ENCODE data around the gene EME2.

- TF ChIP-seq, protein P1, sequence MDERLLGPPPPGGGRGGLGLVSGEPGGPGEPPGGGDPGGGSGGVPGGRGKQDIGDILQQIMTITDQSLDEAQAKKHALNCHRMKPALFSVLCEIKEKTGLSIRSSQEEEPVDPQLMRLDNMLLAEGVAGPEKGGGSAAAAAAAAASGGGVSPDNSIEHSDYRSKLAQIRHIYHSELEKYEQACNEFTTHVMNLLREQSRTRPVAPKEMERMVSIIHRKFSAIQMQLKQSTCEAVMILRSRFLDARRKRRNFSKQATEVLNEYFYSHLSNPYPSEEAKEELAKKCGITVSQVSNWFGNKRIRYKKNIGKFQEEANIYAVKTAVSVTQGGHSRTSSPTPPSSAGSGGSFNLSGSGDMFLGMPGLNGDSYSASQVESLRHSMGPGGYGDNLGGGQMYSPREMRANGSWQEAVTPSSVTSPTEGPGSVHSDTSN (CRISPR knock-in tag; IDR thresholded peaks at IDR 0.05): no peak
- TF ChIP-seq CTCF (CRISPR knock-in tag; IDR thresholded peaks at IDR 0.05) (no peak), RBM39 (IDR thresholded peaks at IDR 0.05; ENCODE audit: low read depth, low read length, poor library complexity, severe bottlenecking) (no peak), MEIS1 (CRISPR knock-in tag; IDR thresholded peaks at IDR 0.05; ENCODE audit: borderline replicate concordance) (no peak), SNRNP70 (IDR thresholded peaks at IDR 0.05; ENCODE audit: low read depth, low read length) (no peak), ZBTB44 (CRISPR knock-in tag; IDR thresholded peaks at IDR 0.05) (no peak), FOXJ3 (CRISPR knock-in tag; IDR thresholded peaks at IDR 0.05; ENCODE audit: borderline replicate concordance) (no peak), HOXA3 (CRISPR knock-in tag; IDR thresholded peaks at IDR 0.05) (no peak), ZNF180 (CRISPR knock-in tag; IDR thresholded peaks at IDR 0.05; ENCODE audit: borderline replicate concordance, low read depth) (no peak)
- TF ChIP-seq, protein P2, sequence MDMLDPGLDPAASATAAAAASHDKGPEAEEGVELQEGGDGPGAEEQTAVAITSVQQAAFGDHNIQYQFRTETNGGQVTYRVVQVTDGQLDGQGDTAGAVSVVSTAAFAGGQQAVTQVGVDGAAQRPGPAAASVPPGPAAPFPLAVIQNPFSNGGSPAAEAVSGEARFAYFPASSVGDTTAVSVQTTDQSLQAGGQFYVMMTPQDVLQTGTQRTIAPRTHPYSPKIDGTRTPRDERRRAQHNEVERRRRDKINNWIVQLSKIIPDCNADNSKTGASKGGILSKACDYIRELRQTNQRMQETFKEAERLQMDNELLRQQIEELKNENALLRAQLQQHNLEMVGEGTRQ (IDR thresholded peaks at IDR 0.05; ENCODE audit: low read depth, low read length): no peak
- TF ChIP-seq, protein P2 (CRISPR knock-in tag; IDR thresholded peaks at IDR 0.05; ENCODE audit: borderline replicate concordance): no peak
These were observed 14.4 kb downstream of the EME2 start for GRCh38 chr16:1787056-1787321.

Measured in HepG2 (cell line).